K562 (cell line): Measurements from ENCODE around the gene HSPB1. TPM values are rescaled to one million over a fixed set of nuclear protein-coding genes. Genes with fewer than 3 reads are reported as not detected.

Source experiments
- ATF7 ChIP-seq: fragments of 450-650 bp; IDR thresholded peaks from 2 replicates; pipeline ENCODE4 v1.7.1; 2014; ENCODE audit warnings: mild to moderate bottlenecking, moderate library complexity
- CBX3 ChIP-seq, 2 experiments: IDR thresholded peaks; 1 replicate in 1 of 2; 2 replicates in 1 of 2; pipeline ENCODE4 v1.6.1; 2012; ENCODE audit warnings: inconsistent platforms in 2 of 2, low read length in 2 of 2, borderline replicate concordance in 1 of 2, control low read depth in 1 of 2
- HDAC3 ChIP-seq: fragments of 450-650 bp; IDR thresholded peaks from 2 replicates; pipeline ENCODE4 v1.6.1; 2018; ENCODE audit warnings: borderline replicate concordance, mild to moderate bottlenecking, moderate library complexity; ENCODE audit not compliant: partially characterized antibody
- RBM17 ChIP-seq: fragments of 200-400 bp; formaldehyde crosslinking; IDR thresholded peaks from 2 replicates; pipeline ENCODE4 v1.6.1; 2017; ENCODE audit warnings: low read depth, mild to moderate bottlenecking, low read length, borderline replicate concordance
- RFX5 ChIP-seq: IDR thresholded peaks from 2 replicates; pipeline ENCODE4 v1.6.1; 2011; ENCODE audit warnings: low read depth, mild to moderate bottlenecking, improper control_type of control experiment, low read length
- SMAD3 ChIP-seq: fragments of 450-650 bp; formaldehyde crosslinking; conservative IDR thresholded peaks from 2 replicates; pipeline ENCODE4 v1.4.0; 2020; ENCODE audit warnings: mild to moderate bottlenecking
- SREBF1 ChIP-seq: fragments of 150-350 bp; IDR thresholded peaks from 2 replicates; pipeline ENCODE4 v1.6.1; 2014; ENCODE audit warnings: antibody characterized with exemption, low read depth, low read length, borderline replicate concordance
- SRF ChIP-seq, 2 experiments: fragments of 250-450, 450-650 bp in 1 of 2; sonication (Bioruptor Pico) in 1 of 2; sonication (generic) in 1 of 2; formaldehyde crosslinking; IDR thresholded peaks; 2 replicates each; pipeline versions ENCODE4 v1.5.0 to v1.5.1; 2020 to 2022; ENCODE audit warnings: mild to moderate bottlenecking in 1 of 2, missing genetic modification reagents in 1 of 2
- ZNF134 ChIP-seq: fragments of 250-450 bp; sonication (Bioruptor Pico); conservative IDR thresholded peaks from 2 replicates; pipeline ENCODE4 v1.4.0; 2020
- ZNF175 ChIP-seq: fragments of 200-800 bp; sonication (Bioruptor generic); IDR thresholded peaks from 2 replicates; pipeline ENCODE4 v1.6.1; 2016; ENCODE audit warnings: low read depth, mild to moderate bottlenecking, missing genetic modification characterization, missing compliant biosample characterization
- ZNF212 ChIP-seq: fragments of 450-650 bp; formaldehyde crosslinking; IDR thresholded peaks from 2 replicates; pipeline ENCODE4 v1.4.0; 2020; ENCODE audit warnings: mild to moderate bottlenecking
- ZNF699 ChIP-seq: fragments of 250-450 bp; sonication (Bioruptor Pico); IDR thresholded peaks from 2 replicates; pipeline ENCODE4 v1.8.0; 2021; ENCODE audit warnings: mild to moderate bottlenecking, moderate library complexity; ENCODE audit not compliant: insufficient replicate concordance
- ZNF830 ChIP-seq: fragments of 250-450 bp; sonication (Bioruptor Pico); IDR thresholded peaks from 2 replicates; pipeline ENCODE4 v1.5.0; 2021; ENCODE audit warnings: mild to moderate bottlenecking
- ZSCAN29 ChIP-seq: fragments of 450-650 bp; IDR thresholded peaks from 2 replicates; pipeline ENCODE4 v1.6.1; 2017
- polyA plus RNA-seq, 8 experiments: library from polyadenylated mRNA; depleted of rRNA in 4 of 8; stranded (reverse) in 5 of 8; unstranded in 3 of 8; fragments of >200 nt; fragmentation: Nextera tagmentation in 2 of 8; fragmentation: Illumina TruSeq in 1 of 8; extraction: Ambion mirVana in 2 of 8; extraction: Trizol in 1 of 8; gene quantifications; 2 replicates each; pipeline versions ENCODE4 v1.2.1 to v1.2.3, GENCODE V29; 2011 to 2014; ENCODE audit warnings: inconsistent platforms in 1 of 8, missing spikeins in 1 of 8
- total RNA-seq, 7 experiments: library from RNA; depleted of rRNA in 6 of 7; stranded (reverse); fragments of >200 nt in 6 of 7; fragmentation: Illumina TruSeq in 2 of 7; extraction: Trizol in 2 of 7; gene quantifications; 2 replicates each; pipeline versions ENCODE4 v1.2.1 to v1.2.3, GENCODE V29; 2011 to 2021; ENCODE audit warnings: low replicate concordance in 1 of 7
- TF ChIP-seq, protein P1 (sequence below): sonication (generic); formaldehyde crosslinking; IDR thresholded peaks from 2 replicates; pipeline ENCODE4 v1.8.1; 2023; ENCODE audit warnings: mild to moderate bottlenecking, missing genetic modification reagents
- TF ChIP-seq, protein P2 (sequence below): sonication (generic); formaldehyde crosslinking; IDR thresholded peaks from 2 replicates; pipeline ENCODE4 v1.8.0; 2022; ENCODE audit warnings: mild to moderate bottlenecking, missing genetic modification reagents
- TF ChIP-seq, protein P3 (sequence below), 3 experiments: fragments of 200-800 bp in 1 of 3; sonication (Bioruptor generic) in 1 of 3; sonication (generic) in 1 of 3; formaldehyde crosslinking in 1 of 3; IDR thresholded peaks; 2 replicates each; pipeline versions ENCODE4 v1.6.1 to v1.8.0; 2016 to 2022; ENCODE audit warnings: mild to moderate bottlenecking in 2 of 3, missing compliant biosample characterization in 2 of 3, missing genetic modification characterization in 2 of 3, missing genetic modification reagents in 1 of 3
- TF ChIP-seq, protein P4 (sequence below), 3 experiments: fragments of 200-800 bp in 1 of 3; fragments of 250-450 bp in 1 of 3; fragments of 450-650 bp in 1 of 3; sonication (Bioruptor Pico) in 1 of 3; sonication (Bioruptor generic) in 1 of 3; formaldehyde crosslinking in 1 of 3; IDR thresholded peaks; 2 replicates each; pipeline versions ENCODE4 v1.6.1 to v1.8.0; 2016 to 2022; ENCODE audit warnings: mild to moderate bottlenecking in 2 of 3, missing genetic modification characterization in 2 of 3, missing compliant biosample characterization in 1 of 3, moderate library complexity in 1 of 3

Gene HSPB1
- total and polyA plus RNA-seq, 9 of the 15 experiments (the other 6 are each of a cell fraction or from before 2014, with no cell fraction given), result 27.1 to 522 (median 138) TPM

DNA sequence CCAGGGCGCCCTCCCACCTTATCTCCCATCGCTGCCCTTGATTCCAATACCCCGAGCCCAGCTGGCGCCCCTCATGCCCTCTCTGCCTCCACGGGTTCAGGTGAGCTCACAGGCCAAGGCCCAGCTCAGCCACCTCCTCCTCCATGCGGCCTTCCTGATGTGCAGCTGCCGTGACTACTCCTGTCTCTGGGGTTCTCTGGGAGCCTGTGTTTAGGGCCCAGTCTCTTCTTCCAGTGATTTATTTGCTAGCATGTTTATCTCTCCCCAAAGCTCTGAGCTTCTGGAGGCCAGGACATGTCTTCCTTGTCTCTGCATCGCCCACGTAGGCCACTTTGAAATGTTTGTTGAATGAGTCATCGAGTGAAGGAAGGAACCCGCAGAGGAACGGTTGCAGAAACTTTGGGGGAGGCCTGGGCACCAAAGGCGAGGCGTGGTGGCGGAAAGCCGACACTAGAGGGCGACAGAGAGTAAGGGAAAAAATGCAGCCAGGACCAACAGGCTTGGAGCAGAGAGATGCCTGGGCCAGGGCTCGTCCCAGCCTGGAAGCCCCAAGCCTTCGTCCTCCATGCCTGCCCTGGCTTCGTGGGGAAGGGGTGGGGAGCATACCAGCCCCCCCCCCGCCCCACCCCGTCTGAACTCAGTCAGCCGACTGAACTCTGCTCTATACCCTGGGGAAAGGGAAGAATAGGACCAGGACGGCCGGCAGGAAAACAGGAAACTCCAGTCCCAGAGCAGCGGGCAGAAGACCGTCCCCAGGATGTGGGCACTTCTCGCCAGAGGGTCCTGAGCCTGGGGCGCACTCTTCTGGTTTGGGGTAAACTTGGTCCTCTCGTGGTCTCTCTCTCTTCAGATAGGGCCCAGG is 10.9 kb upstream of the HSPB1 start (continued):
- no peak for TF ChIP-seq ZSCAN29
- TF ChIP-seq ZNF699 (CRISPR knock-in tag), result no peak
- TF ChIP-seq, protein P1, sequence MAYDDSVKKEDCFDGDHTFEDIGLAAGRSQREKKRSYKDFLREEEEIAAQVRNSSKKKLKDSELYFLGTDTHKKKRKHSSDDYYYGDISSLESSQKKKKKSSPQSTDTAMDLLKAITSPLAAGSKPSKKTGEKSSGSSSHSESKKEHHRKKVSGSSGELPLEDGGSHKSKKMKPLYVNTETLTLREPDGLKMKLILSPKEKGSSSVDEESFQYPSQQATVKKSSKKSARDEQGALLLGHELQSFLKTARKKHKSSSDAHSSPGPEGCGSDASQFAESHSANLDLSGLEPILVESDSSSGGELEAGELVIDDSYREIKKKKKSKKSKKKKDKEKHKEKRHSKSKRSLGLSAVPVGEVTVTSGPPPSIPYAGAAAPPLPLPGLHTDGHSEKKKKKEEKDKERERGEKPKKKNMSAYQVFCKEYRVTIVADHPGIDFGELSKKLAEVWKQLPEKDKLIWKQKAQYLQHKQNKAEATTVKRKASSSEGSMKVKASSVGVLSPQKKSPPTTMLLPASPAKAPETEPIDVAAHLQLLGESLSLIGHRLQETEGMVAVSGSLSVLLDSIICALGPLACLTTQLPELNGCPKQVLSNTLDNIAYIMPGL (CRISPR knock-in tag), result no peak
- no peak for TF ChIP-seq HDAC3
- TF ChIP-seq ZNF830 (CRISPR knock-in tag), result no peak
- no peak for TF ChIP-seq ZNF175 (CRISPR knock-in tag)
- TF ChIP-seq ZNF134 (CRISPR knock-in tag), result no peak
- no peak for TF ChIP-seq ZNF212 (CRISPR knock-in tag)
- TF ChIP-seq, protein P2, sequence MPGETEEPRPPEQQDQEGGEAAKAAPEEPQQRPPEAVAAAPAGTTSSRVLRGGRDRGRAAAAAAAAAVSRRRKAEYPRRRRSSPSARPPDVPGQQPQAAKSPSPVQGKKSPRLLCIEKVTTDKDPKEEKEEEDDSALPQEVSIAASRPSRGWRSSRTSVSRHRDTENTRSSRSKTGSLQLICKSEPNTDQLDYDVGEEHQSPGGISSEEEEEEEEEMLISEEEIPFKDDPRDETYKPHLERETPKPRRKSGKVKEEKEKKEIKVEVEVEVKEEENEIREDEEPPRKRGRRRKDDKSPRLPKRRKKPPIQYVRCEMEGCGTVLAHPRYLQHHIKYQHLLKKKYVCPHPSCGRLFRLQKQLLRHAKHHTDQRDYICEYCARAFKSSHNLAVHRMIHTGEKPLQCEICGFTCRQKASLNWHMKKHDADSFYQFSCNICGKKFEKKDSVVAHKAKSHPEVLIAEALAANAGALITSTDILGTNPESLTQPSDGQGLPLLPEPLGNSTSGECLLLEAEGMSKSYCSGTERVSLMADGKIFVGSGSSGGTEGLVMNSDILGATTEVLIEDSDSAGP (CRISPR knock-in tag), result no peak
- peak in 1 of 2 experiments; percentile 49; a peak in 1 of 4 replicates for TF ChIP-seq SRF (CRISPR knock-in tag; IDR thresholded peaks at IDR 0.05)
- TF ChIP-seq ATF7, result peak; percentile 91
- TF ChIP-seq RBM17, result no peak
- TF ChIP-seq CBX3 (IDR thresholded peaks at IDR 0.05; ENCODE audit: borderline replicate concordance in 1 of 2, low read length in 2 of 2), result peak in 1 of 2 experiments; percentile 84; a peak in 2 of 3 replicates
- TF ChIP-seq, protein P3, sequence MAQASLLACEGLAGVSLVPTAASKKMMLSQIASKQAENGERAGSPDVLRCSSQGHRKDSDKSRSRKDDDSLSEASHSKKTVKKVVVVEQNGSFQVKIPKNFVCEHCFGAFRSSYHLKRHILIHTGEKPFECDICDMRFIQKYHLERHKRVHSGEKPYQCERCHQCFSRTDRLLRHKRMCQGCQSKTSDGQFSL (CRISPR knock-in tag; IDR thresholded peaks at IDR 0.05), result peak; percentile 78
- TF ChIP-seq, protein P3 (tag; IDR thresholded peaks at IDR 0.05), result no peak
- TF ChIP-seq SMAD3 (CRISPR knock-in tag), result no peak
- TF ChIP-seq RFX5, result no peak
- no peak for TF ChIP-seq SREBF1
- TF ChIP-seq, protein P4, sequence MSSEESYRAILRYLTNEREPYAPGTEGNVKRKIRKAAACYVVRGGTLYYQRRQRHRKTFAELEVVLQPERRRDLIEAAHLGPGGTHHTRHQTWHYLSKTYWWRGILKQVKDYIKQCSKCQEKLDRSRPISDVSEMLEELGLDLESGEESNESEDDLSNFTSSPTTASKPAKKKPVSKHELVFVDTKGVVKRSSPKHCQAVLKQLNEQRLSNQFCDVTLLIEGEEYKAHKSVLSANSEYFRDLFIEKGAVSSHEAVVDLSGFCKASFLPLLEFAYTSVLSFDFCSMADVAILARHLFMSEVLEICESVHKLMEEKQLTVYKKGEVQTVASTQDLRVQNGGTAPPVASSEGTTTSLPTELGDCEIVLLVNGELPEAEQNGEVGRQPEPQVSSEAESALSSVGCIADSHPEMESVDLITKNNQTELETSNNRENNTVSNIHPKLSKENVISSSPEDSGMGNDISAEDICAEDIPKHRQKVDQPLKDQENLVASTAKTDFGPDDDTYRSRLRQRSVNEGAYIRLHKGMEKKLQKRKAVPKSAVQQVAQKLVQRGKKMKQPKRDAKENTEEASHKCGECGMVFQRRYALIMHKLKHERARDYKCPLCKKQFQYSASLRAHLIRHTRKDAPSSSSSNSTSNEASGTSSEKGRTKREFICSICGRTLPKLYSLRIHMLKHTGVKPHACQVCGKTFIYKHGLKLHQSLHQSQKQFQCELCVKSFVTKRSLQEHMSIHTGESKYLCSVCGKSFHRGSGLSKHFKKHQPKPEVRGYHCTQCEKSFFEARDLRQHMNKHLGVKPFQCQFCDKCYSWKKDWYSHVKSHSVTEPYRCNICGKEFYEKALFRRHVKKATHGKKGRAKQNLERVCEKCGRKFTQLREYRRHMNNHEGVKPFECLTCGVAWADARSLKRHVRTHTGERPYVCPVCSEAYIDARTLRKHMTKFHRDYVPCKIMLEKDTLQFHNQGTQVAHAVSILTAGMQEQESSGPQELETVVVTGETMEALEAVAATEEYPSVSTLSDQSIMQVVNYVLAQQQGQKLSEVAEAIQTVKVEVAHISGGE (CRISPR knock-in tag; IDR thresholded peaks at IDR 0.05), result 0 out of 6 replicates have a peak, but pooled peaks of 1 of the 3 experiments have one; percentile 25
